K562 (cell line): ENCODE measurements around the gene SLC7A4. TPM values are rescaled to one million over a fixed set of nuclear protein-coding genes. Genes with fewer than 3 reads are reported as not detected.
A peak's percentile ranks its signal among the peaks of the same experiment; 100 is the strongest.

Experiments used
- ARID3B ChIP-seq: fragments of 250-450 bp; sonication (Bioruptor Pico); IDR thresholded peaks from 2 replicates; pipeline ENCODE4 v1.4.0; 2020; ENCODE audit warnings: borderline replicate concordance
- CBX8 ChIP-seq: fragments of 200-600 bp; sonication (generic); IDR thresholded peaks from 2 replicates; pipeline ENCODE4 v1.6.1; 2012; ENCODE audit warnings: borderline replicate concordance, mixed run types, low read depth, mild to moderate bottlenecking, moderate library complexity, mixed read lengths, low read length, control low read depth, inconsistent platforms; ENCODE audit not compliant: poor library complexity, severe bottlenecking; ENCODE audit errors: extremely low read depth
- ELF2 ChIP-seq: fragments of 250-450 bp; sonication (Bioruptor Pico); IDR thresholded peaks from 2 replicates; pipeline ENCODE4 v1.5.0; 2021; ENCODE audit warnings: mild to moderate bottlenecking
- ETV5 ChIP-seq: sonication (generic); formaldehyde crosslinking; IDR thresholded peaks from 2 replicates; pipeline ENCODE4 v1.4.0; 2020; ENCODE audit warnings: low read depth, mild to moderate bottlenecking, missing genetic modification reagents
- GABPA ChIP-seq: fragments of 200-800 bp; sonication (Bioruptor generic); conservative IDR thresholded peaks from 2 replicates; pipeline ENCODE4 v1.6.1; 2016; ENCODE audit warnings: low read depth, missing genetic modification characterization, missing compliant biosample characterization
- GTF2B ChIP-seq: IDR thresholded peaks from 2 replicates; pipeline ENCODE4 v1.6.1; 2011; ENCODE audit not compliant: insufficient read length; ENCODE audit errors: extremely low read depth
- GTF3C2 ChIP-seq: IDR thresholded peaks from 3 replicates; pipeline ENCODE4 v1.6.1; 2011; ENCODE audit warnings: borderline replicate concordance, mild to moderate bottlenecking, moderate library complexity; ENCODE audit not compliant: insufficient read length; ENCODE audit errors: extremely low read depth
- HDAC6 ChIP-seq: IDR thresholded peaks from 2 replicates; pipeline ENCODE4 v1.6.1; 2012; ENCODE audit warnings: low read depth, mild to moderate bottlenecking, control low read depth, inconsistent platforms, low read length, moderate library complexity
- MLX ChIP-seq, 2 experiments: fragments of 450-650 bp in 1 of 2; sonication (generic) in 1 of 2; formaldehyde crosslinking; conservative IDR thresholded peaks; 2 replicates each; pipeline versions ENCODE4 v1.4.0 to v1.8.1; 2020 to 2022; ENCODE audit warnings: mild to moderate bottlenecking in 1 of 2, missing genetic modification reagents in 1 of 2
- RBM34 ChIP-seq: fragments of 200-400 bp; formaldehyde crosslinking; IDR thresholded peaks from 2 replicates; pipeline ENCODE4 v1.6.1; 2018; ENCODE audit warnings: low read length, borderline replicate concordance; ENCODE audit not compliant: insufficient read depth
- ZFP91 ChIP-seq: sonication (generic); formaldehyde crosslinking; IDR thresholded peaks from 2 replicates; pipeline ENCODE4 v1.8.0; 2022; ENCODE audit warnings: mild to moderate bottlenecking, missing genetic modification reagents
- ZNF311 ChIP-seq: fragments of 250-450 bp; sonication (Bioruptor Pico); IDR thresholded peaks from 2 replicates; pipeline ENCODE4 v1.4.0; 2020; ENCODE audit warnings: mild to moderate bottlenecking, moderate library complexity
- ZNF583 ChIP-seq: fragments of 250-450 bp; sonication (Bioruptor Pico); IDR thresholded peaks from 2 replicates; pipeline ENCODE4 v1.4.0; 2020
- polyA plus RNA-seq, 8 experiments: library from polyadenylated mRNA; depleted of rRNA in 4 of 8; stranded (reverse) in 5 of 8; unstranded in 3 of 8; fragments of >200 nt; fragmentation: Nextera tagmentation in 2 of 8; fragmentation: Illumina TruSeq in 1 of 8; extraction: Ambion mirVana in 2 of 8; extraction: Trizol in 1 of 8; gene quantifications; 2 replicates each; pipeline versions ENCODE4 v1.2.1 to v1.2.3, GENCODE V29; 2011 to 2014; ENCODE audit warnings: inconsistent platforms in 1 of 8, missing spikeins in 1 of 8
- total RNA-seq, 7 experiments: library from RNA; depleted of rRNA in 6 of 7; stranded (reverse); fragments of >200 nt in 6 of 7; fragmentation: Illumina TruSeq in 2 of 7; extraction: Trizol in 2 of 7; gene quantifications; 2 replicates each; pipeline versions ENCODE4 v1.2.1 to v1.2.3, GENCODE V29; 2011 to 2021; ENCODE audit warnings: low replicate concordance in 1 of 7

SLC7A4 gene
- total and polyA plus RNA-seq, 9 of the 15 experiments (the other 6 are each of a cell fraction or from before 2014, with no cell fraction given): not detected

GRCh38 chr22:21054046-21054713, 21.8 kb upstream of the SLC7A4 start (continued):
- TF ChIP-seq GTF2B (no peak), GTF3C2 (no peak), MLX (CRISPR knock-in tag; conservative IDR thresholded peaks at IDR 0.05) (0 out of 4 replicates have a peak, but pooled peaks of 1 of the 2 experiments have one; percentile 72), GABPA (tag) (no peak), ETV5 (CRISPR knock-in tag) (no peak), ZNF583 (CRISPR knock-in tag) (no peak), ARID3B (CRISPR knock-in tag) (no peak), ZNF311 (CRISPR knock-in tag) (no peak), RBM34 (no peak), ZFP91 (CRISPR knock-in tag) (no peak), ELF2 (CRISPR knock-in tag) (no peak), HDAC6 (no peak), CBX8 (no peak)
